ENCODE results near the gene TCF12.
"Not testable (repeated sequence)": the region's sequence is repeated elsewhere in the genome, so short reads cannot be mapped to it uniquely, and the experiment has no call there.

TCF12 gene

GRCh38 chr15:56948000-56948763, 29.7 kb downstream of the TCF12 start:
- no peak for DNase-seq

GRCh38 chr15:56948764-56949101, 30.3 kb downstream of the TCF12 start:
- no peak for DNase-seq

DNA sequence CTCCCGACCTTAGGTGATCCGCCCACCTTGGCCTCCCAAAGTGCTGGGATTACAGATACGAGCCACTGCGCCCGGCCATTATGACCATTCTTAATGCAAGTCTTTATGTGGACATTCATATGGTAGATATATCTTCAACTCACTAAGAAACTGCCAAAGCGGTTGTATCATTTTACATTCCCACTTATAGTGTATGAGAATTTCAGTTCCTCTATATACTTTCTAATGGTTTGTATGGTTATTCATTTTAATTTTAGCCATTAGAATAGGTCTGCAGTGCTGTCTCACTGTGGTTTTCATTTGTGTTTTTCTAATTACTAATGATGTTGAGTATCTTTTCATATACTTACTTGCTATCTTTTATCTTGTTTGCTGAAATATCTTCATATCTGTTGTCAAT, 32.5 kb downstream of the TCF12 start:
- DNase-seq: no peak

DNA sequence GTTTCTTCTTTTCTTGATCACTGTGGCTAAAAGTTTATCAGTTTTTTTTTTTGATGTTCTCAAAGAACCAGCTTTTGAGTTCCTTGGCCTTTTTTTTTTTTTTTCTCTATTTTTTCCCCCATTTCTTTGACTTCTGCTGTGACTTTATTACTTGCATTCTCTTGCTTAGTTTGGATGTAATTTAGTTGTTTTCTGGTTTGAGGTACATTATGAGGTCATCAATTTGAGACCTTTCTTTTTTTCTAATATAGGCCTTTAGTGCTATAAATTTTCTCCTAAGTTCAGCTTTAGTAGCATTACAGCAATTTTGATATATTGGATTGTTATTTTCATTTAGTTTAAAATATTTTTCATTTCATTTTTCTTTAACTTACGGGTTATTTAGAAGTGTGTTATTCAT, 35.3 kb downstream of the TCF12 start:
- DNase-seq: no peak

DNA sequence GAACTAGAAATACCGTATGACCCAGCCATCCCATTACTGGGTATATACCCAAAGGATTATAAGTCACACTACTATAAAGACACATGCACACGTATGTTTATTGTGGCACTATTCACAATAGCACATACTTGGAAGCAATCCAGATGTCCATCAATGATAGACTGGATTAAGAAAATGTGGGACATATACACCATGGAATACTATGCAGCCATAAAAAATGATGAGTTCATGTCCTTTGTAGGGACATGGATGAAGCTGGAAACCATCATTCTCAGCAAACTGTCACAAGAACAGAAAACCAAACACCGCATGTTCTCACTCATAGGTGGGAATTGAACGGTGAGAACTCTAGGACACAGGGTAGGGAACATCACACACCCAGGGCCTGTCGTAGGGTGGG, 36.6 kb downstream of the TCF12 start:
- DNase-seq: not testable (repeated sequence)

- no peak for DNase-seq
Observed at GRCh38 chr15:56956538-56956937, 38.1 kb downstream of the TCF12 start.

DNA sequence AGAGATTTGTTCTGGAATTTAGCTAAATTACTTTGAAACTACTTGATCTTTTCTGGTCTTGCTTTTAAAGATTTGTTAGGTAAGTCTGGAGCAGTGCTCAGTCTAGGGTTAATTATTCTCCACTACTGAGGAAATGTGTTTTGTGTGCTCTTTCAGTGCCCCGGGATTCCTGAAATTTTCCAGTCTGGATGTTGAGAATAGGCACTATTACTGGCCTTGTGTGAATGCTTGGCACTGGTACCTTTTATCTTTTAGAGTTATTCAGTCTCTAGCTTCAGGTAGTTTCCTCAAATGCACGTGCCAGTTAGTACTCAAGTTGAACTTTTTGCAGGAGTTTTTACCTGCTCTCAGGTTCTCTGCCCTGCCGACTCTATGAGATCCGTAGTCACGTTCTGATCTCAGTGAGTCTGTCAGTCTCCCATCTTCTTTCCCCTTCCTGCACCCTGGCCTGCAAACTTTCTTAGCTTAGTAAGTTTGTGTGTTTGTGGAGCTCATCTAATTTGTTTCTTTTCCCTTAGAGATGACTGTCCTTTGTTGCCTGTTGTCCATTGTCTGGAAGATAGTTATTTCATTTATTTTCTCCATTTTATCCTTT, 39.5 kb downstream of the TCF12 start:
- DNase-seq: no peak

DNA sequence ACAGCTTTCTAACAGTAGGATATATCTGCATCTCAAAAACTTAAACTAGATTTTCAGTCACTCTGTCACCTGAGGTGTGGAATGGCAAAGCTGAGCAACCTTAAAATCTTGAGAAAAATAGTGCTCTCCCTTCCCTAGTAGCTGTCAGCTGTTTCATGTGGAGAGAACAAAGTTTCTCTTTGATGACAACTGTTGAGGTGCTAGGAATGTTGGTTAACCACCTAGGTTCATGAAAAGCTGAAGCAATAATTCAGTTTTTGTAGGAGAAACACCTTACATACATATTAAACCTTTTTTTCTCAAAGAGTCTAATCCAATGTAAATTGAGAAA, 40.8 kb downstream of the TCF12 start:
- DNase-seq: no peak

DNA sequence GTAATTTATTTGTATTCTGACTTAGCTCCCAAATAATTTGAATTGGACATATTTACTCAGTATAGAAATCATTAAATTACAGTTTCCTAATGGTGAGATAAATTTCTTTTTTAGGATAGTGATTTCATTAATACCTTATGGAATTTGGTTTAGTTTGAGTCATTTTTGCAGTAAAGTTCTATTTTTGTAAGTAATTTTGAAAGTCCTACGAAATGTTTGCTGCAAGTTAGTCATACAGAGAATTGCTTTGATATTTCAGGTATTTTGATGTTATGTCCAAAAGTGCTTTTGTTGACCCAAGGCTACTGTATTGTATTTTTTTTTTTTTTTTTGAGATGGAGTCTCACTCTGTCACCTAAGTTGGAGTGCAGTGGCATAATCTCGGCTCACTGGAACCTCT, 41.7 kb downstream of the TCF12 start:
- DNase-seq: no peak

DNA sequence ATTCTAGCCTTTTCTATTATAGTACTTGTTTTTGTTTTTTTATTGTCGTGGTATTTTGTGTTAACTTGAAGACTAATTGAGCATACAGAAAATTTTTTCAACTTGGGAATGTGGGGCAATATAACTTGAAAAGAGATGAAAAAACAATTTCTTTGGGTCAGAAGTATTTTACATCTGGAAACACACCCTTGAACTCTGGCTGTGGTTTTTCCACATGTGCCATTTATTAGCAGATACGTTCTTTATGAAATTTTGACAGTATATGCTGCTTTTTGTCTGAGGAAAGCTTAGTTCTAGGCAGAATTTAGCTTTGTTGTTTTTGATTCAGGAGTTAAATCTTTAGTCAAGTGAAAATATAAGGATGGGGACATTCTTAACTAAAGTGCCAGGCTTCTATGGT, 44.7 kb downstream of the TCF12 start:
- no peak for DNase-seq

GRCh38 chr15:56963710-56964109, 45.3 kb downstream of the TCF12 start:
- no peak for DNase-seq

DNA sequence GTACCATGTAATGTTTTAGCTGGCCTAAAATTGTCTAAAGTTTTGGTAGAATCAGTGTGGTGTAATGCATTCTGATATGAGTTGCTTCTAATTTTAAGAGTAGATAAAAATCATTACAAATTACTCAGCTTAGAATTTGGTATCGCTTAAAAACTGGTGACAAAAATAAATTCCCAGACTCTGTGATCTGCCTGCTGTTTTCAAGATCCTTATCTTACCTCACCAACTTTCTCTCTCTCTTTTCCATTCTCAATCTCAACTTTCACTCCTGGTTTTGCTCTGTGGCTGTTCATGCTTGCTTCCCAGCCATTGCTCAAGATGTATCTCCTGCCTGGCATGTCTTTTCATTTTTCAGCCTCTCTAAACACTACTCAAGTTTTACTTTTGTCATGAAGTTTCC, 45.7 kb downstream of the TCF12 start:
- DNase-seq: no peak

DNA sequence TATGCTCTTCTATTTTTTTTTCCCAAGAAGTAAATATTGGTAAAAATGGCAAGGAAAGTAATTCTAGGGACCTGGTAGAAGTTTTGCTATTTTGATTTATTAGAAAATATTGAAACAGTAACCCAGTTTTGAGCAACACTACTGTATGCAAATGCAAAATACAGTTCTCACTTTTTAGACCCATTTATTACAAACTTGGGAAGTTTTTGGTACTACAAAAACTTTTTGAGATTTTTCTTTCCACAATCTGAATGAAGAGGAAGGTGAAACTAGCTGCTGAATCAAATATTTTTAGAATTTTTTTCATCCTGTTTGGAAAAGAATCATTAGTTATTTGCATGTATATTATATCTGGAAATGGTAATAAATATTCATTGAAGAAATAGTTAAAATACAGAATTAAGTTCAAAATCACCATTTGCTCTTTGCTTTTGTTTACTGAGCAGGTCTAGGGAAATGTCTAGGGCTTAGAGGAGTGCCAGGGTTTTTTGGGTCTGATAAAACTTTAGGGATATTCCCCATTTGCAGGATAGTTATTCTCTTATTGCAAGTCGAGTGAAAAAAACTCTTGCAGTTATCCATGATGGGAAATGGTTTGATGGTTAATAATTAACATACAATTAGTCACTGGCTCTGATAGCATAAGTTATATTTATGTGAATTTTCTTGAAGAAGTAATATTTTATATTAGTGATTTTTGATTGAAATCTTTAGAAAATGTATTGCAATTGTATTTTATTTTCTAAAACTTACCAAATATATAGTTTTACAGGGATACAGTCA, 47.0 kb downstream of the TCF12 start:
- no peak for DNase-seq

DNA sequence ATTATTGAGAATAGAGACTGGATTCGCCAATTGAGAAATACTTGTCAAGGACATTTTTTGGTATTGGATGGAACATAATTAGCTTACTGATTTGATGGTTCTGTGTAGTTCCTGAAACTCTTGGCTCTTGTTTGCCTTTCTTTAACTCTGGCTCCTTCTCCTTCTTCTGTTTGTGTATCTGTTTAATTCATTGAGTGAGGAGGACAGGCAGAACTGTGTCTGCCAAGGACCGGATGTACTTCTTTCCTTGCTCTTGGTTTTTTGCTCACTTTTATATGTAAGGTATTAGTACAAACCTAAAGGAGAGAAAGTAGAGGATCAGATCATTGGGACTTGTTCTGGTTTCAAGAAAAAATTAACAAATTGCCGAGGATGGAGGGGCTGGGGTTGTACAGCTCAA, 48.9 kb downstream of the TCF12 start:
- DNase-seq: no peak

DNA sequence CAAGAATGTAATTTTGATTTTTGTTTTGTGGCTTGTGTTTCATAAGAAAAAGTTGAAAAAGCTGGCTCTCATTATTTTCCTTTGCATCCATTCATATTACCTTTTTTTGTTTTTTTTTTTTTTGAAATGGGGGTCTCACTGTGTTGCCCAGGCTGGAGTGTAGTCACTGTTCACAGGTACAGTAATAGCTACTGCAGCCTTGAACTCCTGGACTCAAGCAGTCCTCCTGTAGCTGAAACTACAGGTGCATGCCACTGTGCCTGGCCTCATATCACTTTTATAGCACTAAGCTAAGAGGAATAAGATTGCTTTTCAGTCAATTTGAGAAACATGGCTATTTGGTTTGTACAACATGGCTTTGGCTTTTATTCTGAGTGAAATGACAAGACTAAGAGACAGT, 49.8 kb downstream of the TCF12 start:
- no peak for DNase-seq

DNA sequence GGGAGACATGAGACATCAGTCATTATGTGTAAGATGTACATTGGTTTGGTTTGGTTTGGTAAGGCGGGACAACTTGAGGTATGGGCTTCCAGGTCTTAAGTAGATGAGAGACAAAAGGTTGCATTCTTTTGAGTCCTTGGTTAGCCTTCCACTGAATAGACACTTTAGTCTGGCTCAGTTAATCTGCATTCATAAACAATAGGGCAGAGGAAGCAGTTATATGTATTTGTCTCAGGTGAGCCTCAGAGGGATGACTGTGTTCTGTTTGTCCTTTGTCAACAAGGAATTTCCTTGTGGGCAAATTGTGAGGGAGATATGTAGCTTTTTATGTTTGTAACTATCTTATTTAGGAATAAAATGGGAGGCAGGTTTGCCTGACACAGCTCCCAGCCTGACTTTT, 50.4 kb downstream of the TCF12 start:
- no peak for DNase-seq

DNA sequence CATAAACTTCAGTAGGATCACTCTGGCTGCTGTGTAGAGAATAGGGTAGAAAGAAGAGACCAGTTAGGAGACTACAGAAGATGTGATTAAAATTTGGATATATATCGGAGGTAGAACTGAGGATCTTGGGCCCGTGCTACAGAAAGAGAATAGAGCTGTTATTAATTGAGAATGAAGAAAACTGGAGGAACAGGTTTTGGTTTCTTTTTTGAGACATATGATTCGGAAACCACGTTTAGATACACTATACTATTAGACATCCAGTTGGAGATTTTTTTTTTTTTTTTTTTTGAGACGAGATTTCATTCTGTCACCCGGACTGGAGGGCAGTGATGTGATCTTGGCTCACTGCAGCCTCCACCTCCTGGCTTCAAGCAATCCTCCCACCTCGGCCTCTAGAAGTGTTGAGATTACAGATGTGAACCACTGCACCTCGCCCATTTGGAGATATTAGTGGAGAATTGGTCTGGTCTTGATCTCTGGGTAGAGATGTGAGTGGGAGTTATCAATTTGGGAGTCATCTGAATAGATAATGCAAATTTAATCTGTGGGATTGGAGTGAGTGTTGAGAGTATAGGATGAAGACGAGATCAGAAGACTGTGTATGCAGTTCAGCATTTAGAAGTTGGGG, 50.9 kb downstream of the TCF12 start:
- DNase-seq: no peak

- DNase-seq: no peak
Observed at GRCh38 chr15:56971571-56971970, 53.1 kb downstream of the TCF12 start.

- no peak for DNase-seq
Observed at GRCh38 chr15:56972016-56972415, 53.6 kb downstream of the TCF12 start.

DNA sequence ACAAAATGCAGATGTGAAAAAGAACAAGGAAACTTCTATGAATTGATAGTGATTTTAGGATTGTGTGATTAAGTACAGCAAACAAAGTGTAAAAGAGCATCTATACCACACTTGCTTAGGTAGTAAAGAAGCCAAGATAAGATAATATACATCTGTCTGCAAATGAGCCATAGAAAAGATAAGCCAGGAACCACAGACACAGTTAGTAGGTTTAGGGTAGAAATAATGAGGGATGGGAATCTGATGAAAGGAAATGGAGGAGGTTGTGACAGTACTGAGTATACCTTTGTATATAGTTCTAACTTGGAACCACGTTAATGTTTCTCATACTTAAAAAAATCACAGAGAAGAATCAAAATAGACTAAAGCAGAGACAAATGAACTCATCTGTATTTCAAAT, 54.0 kb downstream of the TCF12 start:
- DNase-seq: no peak

DNA sequence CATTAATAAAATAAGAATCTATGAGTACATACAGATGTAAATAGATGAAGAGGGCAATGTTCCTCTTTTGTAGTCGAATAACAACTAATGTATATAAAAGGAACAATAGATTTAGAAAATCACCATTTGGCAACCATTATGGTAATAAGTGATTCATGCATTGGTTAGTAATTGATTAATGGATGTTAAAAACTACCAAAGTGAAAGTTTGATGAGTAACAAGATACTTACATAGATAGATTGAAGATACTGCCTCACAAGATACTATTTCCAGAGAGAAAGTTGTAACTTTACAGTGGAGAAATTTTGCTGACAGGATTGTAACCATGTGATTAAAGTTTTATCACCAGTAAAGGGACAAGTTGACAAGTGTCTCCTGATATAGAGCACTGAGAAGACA, 55.0 kb downstream of the TCF12 start:
- no peak for DNase-seq

DNA sequence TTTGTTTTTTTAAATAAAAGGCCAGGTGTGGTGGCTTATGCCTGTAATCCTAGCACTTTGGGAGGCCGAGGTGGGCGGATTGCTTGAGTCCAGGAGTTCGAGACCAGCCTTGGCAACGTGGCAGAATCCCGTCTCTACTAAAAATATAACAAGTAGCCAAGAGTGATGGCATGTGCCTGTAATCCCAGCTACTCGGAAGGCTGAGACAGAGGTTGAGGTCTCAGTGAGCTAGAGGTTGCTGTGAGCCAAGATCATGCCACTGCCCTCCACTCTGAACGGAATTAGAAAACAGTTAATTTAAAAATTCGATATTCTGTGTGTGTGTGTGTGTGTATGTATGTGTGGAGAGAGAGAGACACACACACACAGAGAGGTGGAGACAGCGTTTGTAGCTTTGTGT, 58.8 kb downstream of the TCF12 start:
- DNase-seq: no peak

GRCh38 chr15:56978898-56979662, 60.6 kb downstream of the TCF12 start:
- peak; percentile 16 for DNase-seq
